ENCODE results near the gene AMOTL1.

AMOTL1 gene

DNA sequence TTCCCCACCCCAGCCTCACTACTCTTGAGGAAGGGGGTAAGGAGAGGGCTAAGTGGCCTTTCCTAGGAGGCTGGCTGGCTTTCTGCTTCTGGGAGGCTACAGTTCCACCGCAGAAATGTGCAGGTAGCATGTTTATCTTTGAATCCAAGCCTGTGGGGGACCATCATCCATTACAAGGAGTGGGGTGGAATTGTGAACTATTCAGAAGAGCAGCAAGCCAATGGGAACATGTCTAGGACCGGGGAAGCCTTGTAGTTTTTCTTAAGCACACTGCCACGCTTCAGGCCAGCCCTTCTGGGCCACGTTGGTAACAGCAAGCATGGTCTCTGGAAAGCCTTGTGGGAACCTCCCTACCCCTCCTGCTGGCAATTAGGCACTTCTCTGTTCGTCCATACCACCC is 100.3 kb downstream of the AMOTL1 start:
- H3K27me3 ChIP-seq (ENCODE audit: control insufficient read depth in 1 of 2, insufficient read depth in 2 of 2, low read length in 2 of 2), result no peaks in the 10 kb centered on the region
- peaks cover 4% of the 10 kb centered on the region for H3K4me1 ChIP-seq (ENCODE audit: control insufficient read depth, insufficient read depth, low read length)
- H3K36me3 ChIP-seq (ENCODE audit: control insufficient read depth in 2 of 2, insufficient read depth in 2 of 2, low read length in 2 of 2), result peaks cover 79 to 82% of the 10 kb centered on the region in 2 donors

DNA sequence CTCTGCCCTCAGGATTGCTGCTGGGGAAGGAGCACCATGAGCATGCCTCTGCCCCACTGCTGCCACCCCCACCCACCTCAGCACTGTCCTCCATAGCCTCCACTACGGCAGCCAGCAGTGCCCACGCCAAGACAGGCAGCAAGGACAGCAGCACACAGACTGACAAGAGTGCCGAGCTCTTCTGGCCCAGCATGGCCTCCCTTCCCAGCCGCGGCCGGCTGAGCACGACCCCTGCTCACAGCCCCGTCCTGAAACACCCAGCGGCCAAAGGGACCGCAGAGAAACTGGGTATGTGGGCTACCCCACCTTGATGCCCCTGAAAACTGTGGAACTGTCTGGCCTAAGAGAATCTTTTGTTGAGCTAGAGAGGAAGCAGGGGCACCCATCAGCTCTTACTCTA is 101.0 kb downstream of the AMOTL1 start:
- Histone ChIP-seq H3K27me3 (ENCODE audit: control insufficient read depth in 1 of 2, insufficient read depth in 2 of 2, low read length in 2 of 2) (no peaks in the 10 kb centered on the region), H3K9me3 (ENCODE audit: control insufficient read depth in 2 of 2, low read length in 2 of 2) (no peaks in the 10 kb centered on the region), H3K4me1 (ENCODE audit: control insufficient read depth, insufficient read depth, low read length) (peaks cover 11% of the 10 kb centered on the region), H3K36me3 (ENCODE audit: control insufficient read depth in 2 of 2, insufficient read depth in 2 of 2, low read length in 2 of 2) (peaks cover 81 to 87% of the 10 kb centered on the region in 2 donors), H3K9ac (ENCODE audit: low read length in 2 of 2) (no peak overlapping the region), H3K4me3 (ENCODE audit: low read length in 2 of 2) (no peak overlapping the region), H3K27ac (ENCODE audit: low read length) (no peak overlapping the region)

More for the DNA sequence above, 100.3 kb downstream of the AMOTL1 start:
- Histone ChIP-seq H3K9me3 (ENCODE audit: control insufficient read depth in 2 of 2, low read length in 2 of 2) (no peaks in the 10 kb centered on the region), H3K4me3 (ENCODE audit: low read length in 2 of 2) (no peak overlapping the region), H3K27ac (ENCODE audit: low read length) (no peak overlapping the region), H3K9ac (ENCODE audit: low read length in 2 of 2) (no peak overlapping the region)

DNA sequence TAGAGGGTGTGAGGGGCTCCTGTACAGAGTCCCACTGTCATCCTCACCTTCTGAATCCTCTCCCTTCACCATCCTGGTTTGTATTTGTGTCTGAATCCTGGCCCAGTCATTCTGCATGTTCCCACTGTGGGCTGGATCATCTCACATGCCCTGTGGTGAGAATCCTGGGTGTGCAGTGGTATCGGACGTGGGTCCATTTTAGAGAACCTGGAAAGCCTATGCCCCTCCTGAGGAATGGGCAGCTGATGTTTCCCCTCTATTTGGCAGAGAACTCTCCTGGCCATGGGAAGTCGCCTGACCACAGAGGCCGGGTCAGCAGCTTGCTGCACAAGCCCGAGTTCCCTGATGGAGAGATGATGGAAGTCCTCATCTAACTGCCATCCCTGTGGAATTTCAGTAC is 102.3 kb downstream of the AMOTL1 start:
- Histone ChIP-seq H3K9me3 (ENCODE audit: control insufficient read depth in 2 of 2, low read length in 2 of 2) (no peaks in the 10 kb centered on the region), H3K36me3 (ENCODE audit: control insufficient read depth in 2 of 2, insufficient read depth in 2 of 2, low read length in 2 of 2) (peaks cover 73 to 83% of the 10 kb centered on the region in 2 donors), H3K4me3 (ENCODE audit: low read length in 2 of 2) (no peak overlapping the region), H3K9ac (ENCODE audit: low read length in 2 of 2) (no peak overlapping the region), H3K27ac (ENCODE audit: low read length) (no peak overlapping the region), H3K4me1 (ENCODE audit: control insufficient read depth, insufficient read depth, low read length) (peaks cover 18% of the 10 kb centered on the region), H3K27me3 (ENCODE audit: control insufficient read depth in 1 of 2, insufficient read depth in 2 of 2, low read length in 2 of 2) (no peaks in the 10 kb centered on the region)

DNA sequence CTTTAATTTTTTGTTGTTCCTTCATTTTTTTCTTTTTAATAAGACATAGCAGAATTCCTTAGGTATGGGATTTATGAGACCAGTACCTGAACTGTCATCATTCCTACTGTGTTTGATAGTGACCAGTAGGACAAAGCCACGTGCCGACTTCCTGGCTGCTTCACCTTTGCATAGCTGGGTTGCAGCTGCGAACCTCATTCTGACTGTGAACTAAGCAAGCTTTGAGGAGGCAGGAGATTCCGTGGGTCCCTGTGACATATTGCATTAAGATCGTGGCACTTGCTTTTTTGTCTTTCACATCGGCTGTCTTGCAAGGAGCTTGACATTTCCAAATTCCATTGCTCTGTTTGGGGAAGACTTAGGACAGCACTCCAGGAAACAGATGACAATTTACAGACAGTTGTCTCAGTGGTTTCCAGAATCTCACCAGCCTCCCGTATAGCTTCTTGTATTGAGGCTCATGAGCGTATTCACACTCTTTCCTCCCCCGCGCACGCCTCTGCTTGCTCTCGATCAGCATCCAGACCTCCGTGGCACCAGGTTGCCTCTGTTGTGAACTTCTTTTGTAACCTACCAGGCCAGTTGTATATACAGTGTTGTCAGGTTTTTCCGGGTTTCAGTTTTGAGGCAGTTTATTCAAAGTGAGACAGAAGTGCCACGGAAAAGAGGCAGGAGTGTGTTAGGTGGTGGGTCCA is 103.5 kb downstream of the AMOTL1 start:
- peaks cover 67 to 75% of the 10 kb centered on the region in 2 donors for H3K36me3 ChIP-seq (ENCODE audit: control insufficient read depth in 2 of 2, insufficient read depth in 2 of 2, low read length in 2 of 2)
- H3K4me1 ChIP-seq (ENCODE audit: control insufficient read depth, insufficient read depth, low read length), result peaks cover 26% of the 10 kb centered on the region
- no peak overlapping the region for H3K4me3 ChIP-seq (ENCODE audit: low read length in 2 of 2)
- H3K9me3 ChIP-seq (ENCODE audit: control insufficient read depth in 2 of 2, low read length in 2 of 2), result no peaks in the 10 kb centered on the region
- no peaks in the 10 kb centered on the region for H3K27me3 ChIP-seq (ENCODE audit: control insufficient read depth in 1 of 2, insufficient read depth in 2 of 2, low read length in 2 of 2)
- H3K9ac ChIP-seq (ENCODE audit: low read length in 2 of 2), result no peak overlapping the region
- H3K27ac ChIP-seq (ENCODE audit: low read length), result no peak overlapping the region

DNA sequence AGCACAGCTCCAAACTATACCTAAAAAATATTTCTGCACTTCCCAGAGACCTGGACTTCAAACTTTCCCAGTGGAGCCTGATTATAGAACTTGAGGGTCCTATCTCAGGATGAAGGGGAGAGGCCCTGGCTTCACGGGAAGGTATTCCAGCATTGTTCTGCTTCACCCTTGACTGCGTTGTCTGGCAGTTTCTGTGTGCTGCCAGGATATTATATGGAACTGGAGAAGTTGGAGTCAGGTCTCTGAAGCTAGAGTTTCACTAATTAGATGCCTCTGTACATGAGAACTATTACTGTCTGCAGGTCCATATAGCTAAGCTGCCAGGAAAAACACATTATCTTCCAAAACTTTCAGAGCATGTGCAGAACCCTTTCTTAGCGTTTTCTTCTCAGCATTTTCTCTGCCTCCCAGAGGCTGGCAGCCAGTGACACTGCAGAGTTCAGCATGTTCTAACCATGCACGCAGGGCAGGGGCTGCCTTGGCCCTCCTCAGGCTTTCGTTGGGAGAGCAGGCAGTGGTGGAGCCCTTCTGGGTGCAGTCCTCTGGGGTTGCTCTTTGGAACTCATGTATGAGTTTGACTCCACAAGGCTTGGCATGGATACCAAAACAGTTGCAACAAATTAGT is 105.9 kb downstream of the AMOTL1 start:
- no peaks in the 10 kb centered on the region for H3K9me3 ChIP-seq (ENCODE audit: control insufficient read depth in 2 of 2, low read length in 2 of 2)
- peak overlapping the region in 1 of 2 donors; percentile 14 for H3K9ac ChIP-seq (ENCODE audit: low read length in 2 of 2)
- no peaks in the 10 kb centered on the region for H3K27me3 ChIP-seq (ENCODE audit: control insufficient read depth in 1 of 2, insufficient read depth in 2 of 2, low read length in 2 of 2)
- H3K27ac ChIP-seq (ENCODE audit: low read length), result peak overlapping the region; percentile 49
- peaks cover 34% of the 10 kb centered on the region for H3K4me1 ChIP-seq (ENCODE audit: control insufficient read depth, insufficient read depth, low read length)
- H3K36me3 ChIP-seq (ENCODE audit: control insufficient read depth in 2 of 2, insufficient read depth in 2 of 2, low read length in 2 of 2), result peaks cover 57 to 68% of the 10 kb centered on the region in 2 donors
- no peak overlapping the region for H3K4me3 ChIP-seq (ENCODE audit: low read length in 2 of 2)

DNA sequence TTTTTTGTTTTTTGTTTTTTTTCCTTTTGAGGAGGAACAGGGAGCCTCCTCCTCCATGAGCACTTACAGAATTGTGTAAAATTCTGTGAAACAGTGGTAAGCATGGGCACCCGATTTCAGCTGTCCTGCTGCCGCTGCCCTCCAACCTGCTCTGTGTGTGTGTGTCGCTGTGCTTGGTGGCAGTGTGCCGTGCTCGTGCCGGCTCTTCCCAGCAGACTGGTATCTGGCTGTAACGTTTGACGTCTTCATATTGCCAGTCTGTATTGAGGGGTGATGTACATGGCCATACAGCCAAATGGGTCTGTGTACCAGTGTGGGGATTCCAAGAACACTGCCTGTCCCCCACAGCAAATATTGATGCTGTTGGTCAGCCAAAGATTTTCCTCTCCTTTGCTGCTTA is 108.1 kb downstream of the AMOTL1 start:
- no peaks in the 10 kb centered on the region for H3K9me3 ChIP-seq (ENCODE audit: control insufficient read depth in 2 of 2, low read length in 2 of 2)
- no peaks in the 10 kb centered on the region for H3K27me3 ChIP-seq (ENCODE audit: control insufficient read depth in 1 of 2, insufficient read depth in 2 of 2, low read length in 2 of 2)
- H3K36me3 ChIP-seq (ENCODE audit: control insufficient read depth in 2 of 2, insufficient read depth in 2 of 2, low read length in 2 of 2), result peaks cover 47 to 59% of the 10 kb centered on the region in 2 donors
- peak overlapping the region in 1 of 2 donors; percentile 15 for H3K4me3 ChIP-seq (ENCODE audit: low read length in 2 of 2)
- H3K9ac ChIP-seq (ENCODE audit: low read length in 2 of 2), result peak overlapping the region; percentile 58 to 68
- H3K4me1 ChIP-seq (ENCODE audit: control insufficient read depth, insufficient read depth, low read length), result peaks cover 40% of the 10 kb centered on the region
- H3K27ac ChIP-seq (ENCODE audit: low read length), result peak overlapping the region; percentile 84

DNA sequence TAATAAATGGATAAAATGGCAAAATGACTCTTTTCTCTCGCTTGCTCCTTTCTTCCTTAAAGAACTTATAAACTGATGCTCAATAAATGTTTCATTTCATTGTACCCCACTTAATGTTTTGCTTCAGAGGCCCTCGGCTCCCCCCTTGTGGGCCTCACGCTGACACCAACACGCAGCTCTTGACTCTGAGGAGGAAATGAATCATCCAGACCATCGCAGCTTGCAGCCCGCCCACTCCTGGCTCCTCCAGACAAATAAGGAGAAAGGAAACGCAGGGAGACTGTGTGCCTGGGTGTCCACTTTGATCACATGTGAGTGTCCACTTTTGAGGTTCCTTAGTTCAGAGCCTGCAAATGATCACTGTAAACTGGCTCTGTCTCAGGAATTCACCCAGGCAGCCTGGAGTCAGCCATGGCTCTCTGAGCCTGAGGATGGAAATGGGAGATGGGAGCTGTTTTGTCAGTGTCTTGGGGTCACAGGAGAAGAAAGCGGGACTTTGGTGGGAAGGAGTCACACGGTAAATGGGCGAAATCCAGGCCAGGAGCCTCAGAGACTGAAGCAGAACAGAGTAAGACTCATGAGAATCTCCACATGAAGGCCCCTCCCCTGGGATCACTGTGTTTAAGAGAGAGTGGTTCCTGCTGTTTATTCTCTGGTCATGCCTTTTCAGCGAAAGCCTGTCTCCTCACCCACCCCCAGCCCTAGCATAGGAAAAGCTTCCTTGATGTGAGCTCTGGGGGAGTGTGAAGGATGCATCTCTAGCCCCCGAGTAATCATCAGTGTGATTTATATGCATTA is 108.7 kb downstream of the AMOTL1 start:
- Histone ChIP-seq H3K9ac (ENCODE audit: low read length in 2 of 2) (peak overlapping the region; percentile 58 to 68), H3K4me3 (ENCODE audit: low read length in 2 of 2) (peak overlapping the region; percentile 12 to 15), H3K36me3 (ENCODE audit: control insufficient read depth in 2 of 2, insufficient read depth in 2 of 2, low read length in 2 of 2) (peaks cover 42 to 56% of the 10 kb centered on the region in 2 donors), H3K27ac (ENCODE audit: low read length) (peak overlapping the region; percentile 84), H3K9me3 (ENCODE audit: control insufficient read depth in 2 of 2, low read length in 2 of 2) (no peaks in the 10 kb centered on the region), H3K4me1 (ENCODE audit: control insufficient read depth, insufficient read depth, low read length) (peaks cover 45% of the 10 kb centered on the region), H3K27me3 (ENCODE audit: control insufficient read depth in 1 of 2, insufficient read depth in 2 of 2, low read length in 2 of 2) (no peaks in the 10 kb centered on the region)

DNA sequence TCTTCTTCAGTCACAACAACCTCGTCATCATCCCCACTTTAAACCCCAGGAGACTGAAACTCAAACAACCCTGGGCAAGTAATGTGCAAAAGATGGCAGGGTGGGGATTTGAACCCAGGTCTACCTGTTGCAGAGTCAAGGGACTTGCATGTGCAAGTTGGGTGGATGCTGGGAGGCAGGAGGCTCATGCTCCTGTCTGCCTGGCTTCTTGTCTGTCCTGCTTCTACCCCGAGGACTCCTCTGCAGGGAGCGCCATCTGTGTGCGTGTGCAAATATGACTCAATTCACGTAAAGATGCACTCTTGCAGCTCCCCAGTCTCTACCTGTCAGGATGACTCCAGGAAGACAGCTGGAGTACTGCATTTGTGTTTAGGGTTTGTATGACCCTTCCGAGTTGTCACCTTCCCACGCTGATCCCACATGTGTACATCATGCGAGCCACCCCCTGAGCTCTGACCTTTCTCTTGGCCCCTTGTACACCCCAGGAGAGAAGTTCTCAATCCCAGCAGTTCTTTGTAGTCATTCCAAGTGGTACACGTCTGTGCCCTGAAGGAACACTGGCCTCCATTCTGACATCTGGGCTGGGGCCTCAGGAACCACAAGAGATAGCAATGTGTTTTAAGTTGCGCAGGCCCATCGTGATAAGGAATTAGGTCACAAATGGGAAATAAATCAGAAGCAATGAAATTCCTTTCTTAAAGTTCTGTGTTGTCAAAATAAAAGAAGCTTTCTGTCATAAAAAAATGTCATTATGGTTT is 109.5 kb downstream of the AMOTL1 start:
- no peak overlapping the region for H3K4me3 ChIP-seq (ENCODE audit: low read length in 2 of 2)
- peaks cover 35 to 48% of the 10 kb centered on the region in 2 donors for H3K36me3 ChIP-seq (ENCODE audit: control insufficient read depth in 2 of 2, insufficient read depth in 2 of 2, low read length in 2 of 2)
- peak overlapping the region in 1 of 2 donors; percentile 55 for H3K9ac ChIP-seq (ENCODE audit: low read length in 2 of 2)
- H3K27me3 ChIP-seq (ENCODE audit: control insufficient read depth in 1 of 2, insufficient read depth in 2 of 2, low read length in 2 of 2), result no peaks in the 10 kb centered on the region
- H3K4me1 ChIP-seq (ENCODE audit: control insufficient read depth, insufficient read depth, low read length), result peaks cover 45% of the 10 kb centered on the region
- H3K9me3 ChIP-seq (ENCODE audit: control insufficient read depth in 2 of 2, low read length in 2 of 2), result no peaks in the 10 kb centered on the region
- H3K27ac ChIP-seq (ENCODE audit: low read length), result peak overlapping the region; percentile 84

DNA sequence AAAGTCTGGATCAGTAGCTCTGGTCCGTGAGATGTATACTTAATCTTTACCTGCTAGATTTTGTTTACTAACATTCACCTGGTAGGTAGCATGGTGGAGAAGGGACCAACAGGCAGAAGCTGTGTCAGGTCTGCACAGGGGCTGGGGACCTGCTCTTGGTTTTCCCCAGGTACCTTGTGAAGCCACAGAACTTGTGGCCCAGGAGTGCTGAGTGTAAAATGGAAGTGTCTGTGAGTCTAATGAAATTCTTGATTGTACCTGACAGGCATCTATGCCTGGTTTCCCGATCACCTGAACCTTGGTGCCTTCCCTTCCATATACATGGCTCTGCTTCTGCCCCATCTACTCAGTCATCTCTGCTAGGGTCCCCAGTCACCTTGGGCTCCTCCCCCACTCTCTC is 110.8 kb downstream of the AMOTL1 start:
- no peaks in the 10 kb centered on the region for H3K27me3 ChIP-seq (ENCODE audit: control insufficient read depth in 1 of 2, insufficient read depth in 2 of 2, low read length in 2 of 2)
- H3K27ac ChIP-seq (ENCODE audit: low read length), result no peak overlapping the region
- H3K4me1 ChIP-seq (ENCODE audit: control insufficient read depth, insufficient read depth, low read length), result peaks cover 40% of the 10 kb centered on the region
- H3K9me3 ChIP-seq (ENCODE audit: control insufficient read depth in 2 of 2, low read length in 2 of 2), result no peaks in the 10 kb centered on the region
- no peak overlapping the region for H3K9ac ChIP-seq (ENCODE audit: low read length in 2 of 2)
- H3K4me3 ChIP-seq (ENCODE audit: low read length in 2 of 2), result no peak overlapping the region
- peaks cover 32 to 42% of the 10 kb centered on the region in 2 donors for H3K36me3 ChIP-seq (ENCODE audit: control insufficient read depth in 2 of 2, insufficient read depth in 2 of 2, low read length in 2 of 2)

DNA sequence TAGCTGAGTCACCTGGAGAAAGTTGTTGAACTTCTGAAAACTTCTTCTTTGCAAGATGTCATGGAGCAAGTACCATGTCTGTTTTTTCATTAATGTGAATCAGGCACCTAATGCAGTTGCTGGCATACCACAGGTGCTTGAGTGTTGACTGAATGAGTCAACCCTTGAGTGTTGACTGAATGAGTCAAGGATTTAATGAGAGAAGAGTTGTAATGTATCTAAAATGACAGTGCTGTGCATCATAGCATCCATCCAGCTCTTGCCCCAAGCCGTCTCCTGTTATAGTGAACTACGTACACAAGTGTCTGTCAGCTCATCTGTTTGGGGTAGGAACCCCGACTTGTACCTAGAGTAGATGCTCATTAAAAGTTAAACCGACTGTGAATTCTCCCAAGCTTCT is 112.1 kb downstream of the AMOTL1 start:
- H3K4me3 ChIP-seq (ENCODE audit: low read length in 2 of 2), result no peak overlapping the region
- no peak overlapping the region for H3K27ac ChIP-seq (ENCODE audit: low read length)
- H3K27me3 ChIP-seq (ENCODE audit: control insufficient read depth in 1 of 2, insufficient read depth in 2 of 2, low read length in 2 of 2), result no peaks in the 10 kb centered on the region
- H3K9ac ChIP-seq (ENCODE audit: low read length in 2 of 2), result no peak overlapping the region
- peaks cover 31% of the 10 kb centered on the region for H3K4me1 ChIP-seq (ENCODE audit: control insufficient read depth, insufficient read depth, low read length)
- H3K36me3 ChIP-seq (ENCODE audit: control insufficient read depth in 2 of 2, insufficient read depth in 2 of 2, low read length in 2 of 2), result peaks cover 32 to 34% of the 10 kb centered on the region in 2 donors
- no peaks in the 10 kb centered on the region for H3K9me3 ChIP-seq (ENCODE audit: control insufficient read depth in 2 of 2, low read length in 2 of 2)
